ENCODE results near the gene UBE2QL1.

The UBE2QL1 gene

GRCh38 chr5:6446626-6447309 lies 1.9 kb upstream of the UBE2QL1 start:
- ATAC-seq (ENCODE audit: low read depth), result peak; percentile 34; the same call in 2 of the 3 replicates
- H3K4me1 ChIP-seq (ENCODE audit: insufficient read depth, poor library complexity, severe bottlenecking), result no peaks in the 10 kb centered on the region
- no peak overlapping the region for H3K27ac ChIP-seq (ENCODE audit: poor library complexity, severe bottlenecking)
- peaks cover 31% of the 10 kb centered on the region for H3K27me3 ChIP-seq (ENCODE audit: insufficient read depth, poor library complexity, severe bottlenecking)
- TF ChIP-seq CTCF (IDR thresholded peaks at IDR 0.05; ENCODE audit: poor library complexity, severe bottlenecking), result no peak
- no peaks in the 10 kb centered on the region for H3K9me3 ChIP-seq (ENCODE audit: severe bottlenecking)
- H3K36me3 ChIP-seq (ENCODE audit: low read depth), result no peaks in the 10 kb centered on the region
- no peak for DNase-seq (ENCODE audit: low spot score)
- H3K4me3 ChIP-seq (ENCODE audit: severe bottlenecking), result no peak overlapping the region

- Histone ChIP-seq H3K4me1 (ENCODE audit: insufficient read depth, poor library complexity, severe bottlenecking) (no peaks in the 10 kb centered on the region), H3K27ac (ENCODE audit: poor library complexity, severe bottlenecking) (no peak overlapping the region), H3K9me3 (ENCODE audit: severe bottlenecking) (no peaks in the 10 kb centered on the region), H3K27me3 (ENCODE audit: insufficient read depth, poor library complexity, severe bottlenecking) (peaks cover 39% of the 10 kb centered on the region), H3K4me3 (ENCODE audit: severe bottlenecking) (no peak overlapping the region), H3K36me3 (ENCODE audit: low read depth) (no peaks in the 10 kb centered on the region)
- DNase-seq (ENCODE audit: low spot score), result no peak
- no peak for TF ChIP-seq CTCF (IDR thresholded peaks at IDR 0.05; ENCODE audit: poor library complexity, severe bottlenecking)
- no peak for ATAC-seq (ENCODE audit: low read depth)
Measured at GRCh38 chr5:6447384-6448140, 1.1 kb upstream of the UBE2QL1 start.

GRCh38 chr5:6448141-6448491 lies 543 bp upstream of the UBE2QL1 start:
- TF ChIP-seq CTCF (IDR thresholded peaks at IDR 0.05; ENCODE audit: poor library complexity, severe bottlenecking), result no peak
- H3K27me3 ChIP-seq (ENCODE audit: insufficient read depth, poor library complexity, severe bottlenecking), result peaks cover 44% of the 10 kb centered on the region
- H3K36me3 ChIP-seq (ENCODE audit: low read depth), result no peaks in the 10 kb centered on the region
- no peak overlapping the region for H3K27ac ChIP-seq (ENCODE audit: poor library complexity, severe bottlenecking)
- no peak overlapping the region for H3K4me3 ChIP-seq (ENCODE audit: severe bottlenecking)
- H3K4me1 ChIP-seq (ENCODE audit: insufficient read depth, poor library complexity, severe bottlenecking), result no peaks in the 10 kb centered on the region
- ATAC-seq (ENCODE audit: low read depth) (no peak), DNase-seq (ENCODE audit: low spot score) (no peak)
- no peaks in the 10 kb centered on the region for H3K9me3 ChIP-seq (ENCODE audit: severe bottlenecking)

- Histone ChIP-seq H3K9me3 (ENCODE audit: severe bottlenecking) (no peaks in the 10 kb centered on the region), H3K4me1 (ENCODE audit: insufficient read depth, poor library complexity, severe bottlenecking) (no peaks in the 10 kb centered on the region), H3K4me3 (ENCODE audit: severe bottlenecking) (peak overlapping the region; percentile 21), H3K27ac (ENCODE audit: poor library complexity, severe bottlenecking) (no peak overlapping the region), H3K36me3 (ENCODE audit: low read depth) (no peaks in the 10 kb centered on the region), H3K27me3 (ENCODE audit: insufficient read depth, poor library complexity, severe bottlenecking) (peaks cover 48% of the 10 kb centered on the region)
- no peak for TF ChIP-seq CTCF (IDR thresholded peaks at IDR 0.05; ENCODE audit: poor library complexity, severe bottlenecking)
- ATAC-seq (ENCODE audit: low read depth), result no peak
- no peak for DNase-seq (ENCODE audit: low spot score)
Measured at GRCh38 chr5:6449465-6450158, 953 bp downstream of the UBE2QL1 start.

All from RWPE2 (cell line).